NCI-H524 treated with DMSO at 0.1 percent for 48 hours (cell line): ENCODE measurements around the gene KASH5.
A peak's percentile ranks its signal among the peaks of the same experiment; 100 is the strongest.
"Not testable (repeated sequence)": the region's sequence is repeated elsewhere in the genome, so short reads cannot be mapped to it uniquely, and the experiment has no call there.

Experiments used
- DNase-seq: peaks from one replicate; lab custom pipeline; 2025; lab: John Stamatoyannopoulos, UW

The KASH5 gene

GRCh38 chr19:49436381-49437017 is 48.5 kb downstream of the KASH5 start:
- DNase-seq, result no peak

GRCh38 chr19:49437231-49437630 is 49.2 kb downstream of the KASH5 start:
- DNase-seq, result peak; percentile 89

- peak; percentile 78 for DNase-seq
Observed at GRCh38 chr19:49438261-49438660, 50.2 kb downstream of the KASH5 start.

GRCh38 chr19:49439836-49440235 is 51.8 kb downstream of the KASH5 start:
- no peak for DNase-seq

- DNase-seq, result no peak
Observed at GRCh38 chr19:49440439-49441209, 52.6 kb downstream of the KASH5 start.

GRCh38 chr19:49441210-49441959 is 53.3 kb downstream of the KASH5 start, which contains the start of gene SLC17A7:
Gene SLC17A7, minus strand, starts transcription at chr19:49441527. Its CDS starts 148 bp downstream, at chr19:49441379.
- peak; percentile 40 for DNase-seq

- DNase-seq, result no peak
Observed at GRCh38 chr19:49441960-49442350, 53.9 kb downstream of the KASH5 start.

GRCh38 chr19:49442354-49442753 is 54.3 kb downstream of the KASH5 start:
- no peak for DNase-seq

- DNase-seq, result peak; percentile 55
Observed at GRCh38 chr19:49442771-49443365, 54.8 kb downstream of the KASH5 start.

GRCh38 chr19:49443366-49444099 is 55.5 kb downstream of the KASH5 start:
- peak; percentile 92 for DNase-seq

GRCh38 chr19:49444100-49444700 is 56.2 kb downstream of the KASH5 start:
- DNase-seq, result not testable (repeated sequence)

GRCh38 chr19:49445997-49446396 is 57.9 kb downstream of the KASH5 start:
- DNase-seq, result no peak

- no peak for DNase-seq
Observed at GRCh38 chr19:49447485-49448431, 59.7 kb downstream of the KASH5 start.

- no peak for DNase-seq
Observed at GRCh38 chr19:49448432-49448786, 60.4 kb downstream of the KASH5 start.

GRCh38 chr19:49450405-49450804 is 62.4 kb downstream of the KASH5 start:
- no peak for DNase-seq

- peak; percentile 98 for DNase-seq
Observed at GRCh38 chr19:49451430-49452181, 63.6 kb downstream of the KASH5 start, which contains the start of gene PIH1D1. Gene PIH1D1, minus strand, starts transcription at chr19:49451814. Its CDS starts 240 bp downstream, at chr19:49451574.

- DNase-seq, result peak; percentile 90
Observed at GRCh38 chr19:49453013-49453756, 65.1 kb downstream of the KASH5 start, which contains the start of gene ALDH16A1. Gene ALDH16A1, plus strand, starts transcription at chr19:49453225. Its CDS starts 107 bp downstream, at chr19:49453332.

GRCh38 chr19:49453757-49454240 is 65.8 kb downstream of the KASH5 start:
- no peak for DNase-seq
